ELF-1 (cell line): ENCODE measurements around the gene TUBA4A.
"Not testable (repeated sequence)": the region's sequence is repeated elsewhere in the genome, so short reads cannot be mapped to it uniquely, and the experiment has no call there.

ENCODE experiments used
- DNase-seq: peaks from one replicate; pipeline ENCODE4 v3.0.0-alpha.2; 2016; ENCODE audit warnings: low read depth, low spot score

TUBA4A gene

GRCh38 chr2:219253753-219254589 lies at the start of gene TUBA4A:
Gene TUBA4A, minus strand, starts transcription at chr2:219253918. Its CDS starts 60 bp downstream, at chr2:219253858.
- DNase-seq: peak; percentile 78

- no peak for DNase-seq
Observed at GRCh38 chr2:219302412-219302968, 48.8 kb upstream of the TUBA4A start.

GRCh38 chr2:219300022-219300421 lies 46.3 kb upstream of the TUBA4A start:
- no peak for DNase-seq

- no peak for DNase-seq
Observed at GRCh38 chr2:219299372-219299760, 45.6 kb upstream of the TUBA4A start.

- peak; percentile 95 for DNase-seq
Observed at GRCh38 chr2:219298759-219299371, 45.1 kb upstream of the TUBA4A start.

- DNase-seq: no peak
Observed at GRCh38 chr2:219297766-219298456, 44.2 kb upstream of the TUBA4A start.

GRCh38 chr2:219296631-219297391 lies 43.1 kb upstream of the TUBA4A start:
- no peak for DNase-seq

- no peak for DNase-seq
Observed at GRCh38 chr2:219296142-219296541, 42.4 kb upstream of the TUBA4A start.

GRCh38 chr2:219294356-219295351 lies 40.9 kb upstream of the TUBA4A start:
- peak; percentile 98 for DNase-seq

GRCh38 chr2:219293736-219294231 lies 40.1 kb upstream of the TUBA4A start:
- no peak for DNase-seq

- no peak for DNase-seq
Observed at GRCh38 chr2:219292616-219293015, 38.9 kb upstream of the TUBA4A start.

GRCh38 chr2:219291910-219292490 lies 38.3 kb upstream of the TUBA4A start:
- no peak for DNase-seq

- no peak for DNase-seq
Observed at GRCh38 chr2:219291394-219291793, 37.7 kb upstream of the TUBA4A start.

- DNase-seq: no peak
Observed at GRCh38 chr2:219290381-219291171, 36.9 kb upstream of the TUBA4A start.

GRCh38 chr2:219289537-219290361 lies 36.0 kb upstream of the TUBA4A start:
- no peak for DNase-seq

- no peak for DNase-seq
Observed at GRCh38 chr2:219289195-219289536, 35.4 kb upstream of the TUBA4A start.

- DNase-seq: no peak
Observed at GRCh38 chr2:219287580-219288265, 34.0 kb upstream of the TUBA4A start.

GRCh38 chr2:219287116-219287440 lies 33.4 kb upstream of the TUBA4A start:
- not testable (repeated sequence) for DNase-seq
